ENCODE results near the gene MYO1B. TPM values are rescaled to one million over a fixed set of nuclear protein-coding genes. Genes with fewer than 3 reads are reported as not detected.

MYO1B gene
- total RNA-seq, 6 experiments from 2014 or later: 214 to 254 (median 236) TPM

GRCh38 chr2:191280290-191280689, 35.1 kb downstream of the MYO1B start:
- DNase-seq: no peak
- no peak for TF ChIP-seq CTCF (IDR thresholded peaks at IDR 0.05)
- no peaks in the 10 kb centered on the region; the same call in 1 of the 2 replicates for H3K27me3 Mint-ChIP-seq (ENCODE audit: insufficient read depth)
- no peak overlapping the region for H3K4me3 Mint-ChIP-seq
- H3K27ac Mint-ChIP-seq: no peak overlapping the region; the same call in 1 of the 2 replicates
- H3K36me3 Mint-ChIP-seq (ENCODE audit: low read depth): peaks cover 72% of the 10 kb centered on the region
- no peaks in the 10 kb centered on the region for H3K9me3 Mint-ChIP-seq
- H3K4me1 Mint-ChIP-seq (ENCODE audit: low read depth): peaks cover 50% of the 10 kb centered on the region

GRCh38 chr2:191280834-191281756, 35.9 kb downstream of the MYO1B start:
- Mint-ChIP-seq H3K4me1 (ENCODE audit: low read depth) (peaks cover 42% of the 10 kb centered on the region), H3K36me3 (ENCODE audit: low read depth) (peaks cover 77% of the 10 kb centered on the region)

GRCh38 chr2:191285252-191285651, 40.0 kb downstream of the MYO1B start:
- no peak overlapping the region for H3K27ac Mint-ChIP-seq
- H3K4me3 Mint-ChIP-seq: no peak overlapping the region
- peaks cover 56% of the 10 kb centered on the region for H3K36me3 Mint-ChIP-seq (ENCODE audit: low read depth)
- TF ChIP-seq CTCF (IDR thresholded peaks at IDR 0.05): no peak
- peaks cover 7% of the 10 kb centered on the region for H3K27me3 Mint-ChIP-seq (ENCODE audit: insufficient read depth)
- DNase-seq: no peak
- peaks cover 24% of the 10 kb centered on the region for H3K4me1 Mint-ChIP-seq (ENCODE audit: low read depth)
- no peaks in the 10 kb centered on the region for H3K9me3 Mint-ChIP-seq

More at GRCh38 chr2:191280834-191281756, 35.9 kb downstream of the MYO1B start:
- no peaks in the 10 kb centered on the region for H3K9me3 Mint-ChIP-seq
- no peak overlapping the region for H3K27ac Mint-ChIP-seq
- DNase-seq: no peak
- no peak overlapping the region for H3K4me3 Mint-ChIP-seq
- no peak for TF ChIP-seq CTCF (IDR thresholded peaks at IDR 0.05)
- H3K27me3 Mint-ChIP-seq (ENCODE audit: insufficient read depth): peaks cover 2% of the 10 kb centered on the region; the same call in 1 of the 2 replicates

- Mint-ChIP-seq H3K27ac (no peak overlapping the region), H3K4me1 (ENCODE audit: low read depth) (peaks cover 48% of the 10 kb centered on the region), H3K27me3 (ENCODE audit: insufficient read depth) (peaks cover 7% of the 10 kb centered on the region), H3K36me3 (ENCODE audit: low read depth) (peaks cover 57% of the 10 kb centered on the region), H3K9me3 (no peaks in the 10 kb centered on the region), H3K4me3 (no peak overlapping the region)
- no peak for TF ChIP-seq CTCF (IDR thresholded peaks at IDR 0.05)
- DNase-seq: no peak
Observed at GRCh38 chr2:191287820-191288219, 42.6 kb downstream of the MYO1B start.

- peaks cover 60% of the 10 kb centered on the region for H3K4me1 Mint-ChIP-seq (ENCODE audit: low read depth)
- H3K9me3 Mint-ChIP-seq: no peaks in the 10 kb centered on the region
Observed at GRCh38 chr2:191289049-191289448, 43.8 kb downstream of the MYO1B start.

More at GRCh38 chr2:191289049-191289448, 43.8 kb downstream of the MYO1B start:
- no peak overlapping the region for H3K27ac Mint-ChIP-seq
- no peak for TF ChIP-seq CTCF (IDR thresholded peaks at IDR 0.05)
- peaks cover 56% of the 10 kb centered on the region for H3K36me3 Mint-ChIP-seq (ENCODE audit: low read depth)
- no peak for DNase-seq
- H3K27me3 Mint-ChIP-seq (ENCODE audit: insufficient read depth): peaks cover 7% of the 10 kb centered on the region
- no peak overlapping the region for H3K4me3 Mint-ChIP-seq

All from HFFc6 (cell line).